OCI-LY1 (cell line): ENCODE results near the gene CD300A.

Experiments
- EZH2 ChIP-seq: fragments of 200-600 bp; sonication (generic), shearing (Covaris generic); IDR thresholded peaks from 2 replicates; pipeline ENCODE4 v1.8.0; 2017; ENCODE audit warnings: borderline replicate concordance, mixed run types, mild to moderate bottlenecking, antibody characterized with exemption, low read length, moderate library complexity, mixed read lengths
- TF ChIP-seq, protein P1 (sequence below): fragments of 200-600 bp; sonication (generic), shearing (Covaris generic); IDR thresholded peaks from 2 replicates; pipeline ENCODE4 v1.5.1; 2017; ENCODE audit warnings: mild to moderate bottlenecking, antibody characterized with exemption, low read length, moderate library complexity, mixed read lengths

DNA sequence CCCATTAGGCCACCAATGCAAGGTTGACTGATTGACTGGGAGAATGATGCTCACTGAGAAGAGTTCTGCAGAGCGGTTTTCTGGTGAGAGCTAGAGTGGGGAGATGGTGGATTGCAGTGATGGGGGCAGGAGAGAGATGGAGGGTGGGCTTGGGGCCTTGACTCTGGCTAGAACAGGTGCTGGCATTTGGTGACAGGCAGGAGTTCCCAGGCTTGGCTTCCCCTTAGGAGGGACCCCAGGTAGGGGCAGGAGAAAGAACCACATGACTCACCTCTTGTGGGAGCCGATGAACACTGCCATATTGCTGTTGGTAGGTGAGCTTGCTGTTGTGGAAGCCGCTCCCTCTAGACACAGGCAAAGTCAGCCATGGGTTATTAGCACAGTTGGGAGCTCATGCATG, 56.9 kb downstream of the CD300A start:
- TF ChIP-seq, protein P1, sequence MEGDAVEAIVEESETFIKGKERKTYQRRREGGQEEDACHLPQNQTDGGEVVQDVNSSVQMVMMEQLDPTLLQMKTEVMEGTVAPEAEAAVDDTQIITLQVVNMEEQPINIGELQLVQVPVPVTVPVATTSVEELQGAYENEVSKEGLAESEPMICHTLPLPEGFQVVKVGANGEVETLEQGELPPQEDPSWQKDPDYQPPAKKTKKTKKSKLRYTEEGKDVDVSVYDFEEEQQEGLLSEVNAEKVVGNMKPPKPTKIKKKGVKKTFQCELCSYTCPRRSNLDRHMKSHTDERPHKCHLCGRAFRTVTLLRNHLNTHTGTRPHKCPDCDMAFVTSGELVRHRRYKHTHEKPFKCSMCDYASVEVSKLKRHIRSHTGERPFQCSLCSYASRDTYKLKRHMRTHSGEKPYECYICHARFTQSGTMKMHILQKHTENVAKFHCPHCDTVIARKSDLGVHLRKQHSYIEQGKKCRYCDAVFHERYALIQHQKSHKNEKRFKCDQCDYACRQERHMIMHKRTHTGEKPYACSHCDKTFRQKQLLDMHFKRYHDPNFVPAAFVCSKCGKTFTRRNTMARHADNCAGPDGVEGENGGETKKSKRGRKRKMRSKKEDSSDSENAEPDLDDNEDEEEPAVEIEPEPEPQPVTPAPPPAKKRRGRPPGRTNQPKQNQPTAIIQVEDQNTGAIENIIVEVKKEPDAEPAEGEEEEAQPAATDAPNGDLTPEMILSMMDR = no peak
- no peak for TF ChIP-seq EZH2
